ENCODE measurements around the gene DEPDC1. TPM values are rescaled to one million over a fixed set of nuclear protein-coding genes. Genes with fewer than 3 reads are reported as not detected.

Gene DEPDC1
- polyA plus RNA-seq, 2 of the 4 experiments (the other 2 are of a cell fraction): 18.2 to 33.6 TPM

- H3K4me2 ChIP-seq: no peak overlapping the region
- FAIRE-seq: no peak
- no peaks in the 10 kb centered on the region for H3K4me1 ChIP-seq
- CTCF ChIA-PET: interaction anchor here (1.0 kb wide), 1 partner anchor 1252 kb away, joined by 3 read pairs; no protein-coding TSS in a partner anchor
- H3K27ac ChIP-seq: no peak overlapping the region
- ATAC-seq: no peak
- POLR2A ChIA-PET: no interaction called here
- TF ChIP-seq NFE2L2 (conservative IDR thresholded peaks at IDR 0.05; ENCODE audit: low read length) (no peak), HES2 (IDR thresholded peaks at IDR 0.05) (no peak), RAD21 (conservative IDR thresholded peaks at IDR 0.05 in 1 of 2, IDR thresholded peaks at IDR 0.05 in 1 of 2) (no peak), ELK1 (IDR thresholded peaks at IDR 0.05; ENCODE audit: low read depth, low read length) (no peak), CBX2 (IDR thresholded peaks at IDR 0.05; ENCODE audit: borderline replicate concordance, low read depth) (no peak), HMGXB4 (CRISPR knock-in tag; IDR thresholded peaks at IDR 0.05; ENCODE audit: borderline replicate concordance) (no peak), FOSL2 (IDR thresholded peaks at IDR 0.05) (no peak), FOSL2 (CRISPR knock-in tag; IDR thresholded peaks at IDR 0.05) (no peak), HOXB13 (CRISPR knock-in tag; IDR thresholded peaks at IDR 0.05; ENCODE audit: low read depth) (no peak), RFX5 (IDR thresholded peaks at IDR 0.05) (no peak), RCOR1 (IDR thresholded peaks at IDR 0.05; ENCODE audit: low read depth, low read length) (no peak), FOSB (CRISPR knock-in tag; IDR thresholded peaks at IDR 0.05) (no peak)
- H3K4me3 ChIP-seq: no peak overlapping the region
- H3K9me3 ChIP-seq: no peaks in the 10 kb centered on the region
- WGBS (ENCODE audit: missing lambda C conversion rate): 100% methylated on average over 1 of the region's 1 CpG
- DNase-seq (ENCODE audit: low read depth in 1 of 2, low spot score in 1 of 2): no peak
Observed at GRCh38 chr1:68484618-68485017, 12.3 kb downstream of the DEPDC1 start.

- no peak for ATAC-seq
- CTCF ChIA-PET: no interaction called here
- 93% methylated on average over 3 of the region's 3 CpGs for WGBS (ENCODE audit: missing lambda C conversion rate)
Observed at GRCh38 chr1:68481041-68481440, 15.8 kb downstream of the DEPDC1 start.

GRCh38 chr1:68479501-68479900 lies 17.4 kb downstream of the DEPDC1 start:
- Histone ChIP-seq H3K4me3 (no peak overlapping the region), H3K4me1 (no peaks in the 10 kb centered on the region), H3K4me2 (no peak overlapping the region), H3K9me3 (no peaks in the 10 kb centered on the region), H3K27ac (no peak overlapping the region)
- ATAC-seq (no peak), DNase-seq (ENCODE audit: low read depth in 1 of 2, low spot score in 1 of 2) (no peak), FAIRE-seq (no peak)
- 88% methylated on average over 2 of the region's 2 CpGs for WGBS (ENCODE audit: missing lambda C conversion rate)
- ChIA-PET POLR2A (no interaction called here), CTCF (interaction anchor here (0.8 to 1.6 kb wide), 3 partner anchors 18 to 362 kb away, joined by 3 to 4 read pairs (median 3); partner anchors contain the start of gene DEPDC1)
- TF ChIP-seq HOXA7 (CRISPR knock-in tag; IDR thresholded peaks at IDR 0.05) (no peak), KDM1A (IDR thresholded peaks at IDR 0.05; ENCODE audit: low read depth) (no peak), RAD21 (conservative IDR thresholded peaks at IDR 0.05 in 1 of 2, IDR thresholded peaks at IDR 0.05 in 1 of 2) (no peak), HEYL (CRISPR knock-in tag; IDR thresholded peaks at IDR 0.05) (no peak), ZC3H11A (IDR thresholded peaks at IDR 0.05) (no peak), FOSB (CRISPR knock-in tag; IDR thresholded peaks at IDR 0.05) (no peak)

More at GRCh38 chr1:68481041-68481440, 15.8 kb downstream of the DEPDC1 start:
- Histone ChIP-seq H3K27ac (no peak overlapping the region), H3K4me3 (no peak overlapping the region), H3K4me2 (no peak overlapping the region), H3K4me1 (no peaks in the 10 kb centered on the region), H3K9me3 (no peaks in the 10 kb centered on the region)
- no peak for FAIRE-seq
- TF ChIP-seq ZC3H11A (IDR thresholded peaks at IDR 0.05): no peak
- no peak for TF ChIP-seq CEBPB (IDR thresholded peaks at IDR 0.05)
- no peak for TF ChIP-seq HEYL (CRISPR knock-in tag; IDR thresholded peaks at IDR 0.05)
- no peak for TF ChIP-seq ATOH8 (CRISPR knock-in tag; IDR thresholded peaks at IDR 0.05; ENCODE audit: low read depth)
- no peak for TF ChIP-seq TFCP2L1 (CRISPR knock-in tag; IDR thresholded peaks at IDR 0.05)
- no peak for TF ChIP-seq JUN (IDR thresholded peaks at IDR 0.05)
- no peak for TF ChIP-seq KDM1A (IDR thresholded peaks at IDR 0.05; ENCODE audit: low read depth)
- TF ChIP-seq FOSL2 (IDR thresholded peaks at IDR 0.05): no peak
- no peak for TF ChIP-seq FOSL2 (CRISPR knock-in tag; IDR thresholded peaks at IDR 0.05)
- no peak for TF ChIP-seq RCOR1 (IDR thresholded peaks at IDR 0.05; ENCODE audit: low read depth, low read length)
- POLR2A ChIA-PET: no interaction called here
- DNase-seq (ENCODE audit: low read depth in 1 of 2, low spot score in 1 of 2): no peak

Data from A549 (cell line).